ENCODE results near the gene DNM1L.

- TF ChIP-seq CTCF (IDR thresholded peaks at IDR 0.05) (no peak), POLR2A (IDR thresholded peaks at IDR 0.05) (no peak)
These were observed 9.7 kb downstream of the DNM1L start for GRCh38 chr12:32688786-32689185.
